Endothelial cell of umbilical vein (primary cell): ENCODE data around the gene SEMA4D. TPM values are rescaled to one million over a fixed set of nuclear protein-coding genes. Genes with fewer than 3 reads are reported as not detected.

Source experiments
- BruUV-seq: library from RNA; stranded (reverse); fragments of 400-500 nt; replicated peaks from 2 replicates; lab custom pipeline; 2021; lab: Mats Ljungman, UMichigan
- CTCF ChIA-PET: fragments of 300-600, 350-600 bp; sonication (Branson Sonifier 250); formaldehyde crosslinking; loops from one replicate; lab custom pipeline; 2021; ENCODE audit warnings: antibody characterized with exemption, inconsistent platforms; lab: Charles Lee
- POLR2A ChIA-PET: fragments of 300-600, 350-600 bp; sonication (Branson Sonifier 250); formaldehyde crosslinking; loops from one replicate; lab custom pipeline; 2021; ENCODE audit warnings: antibody characterized with exemption, inconsistent platforms; lab: Charles Lee
- DNase-seq: peaks from one replicate; pipeline ENCODE4 v3.0.0-alpha.2; 2011; ENCODE audit warnings: low read depth, low spot score
- FAIRE-seq: peaks from 2 replicates; lab custom pipeline; 2011; peaks lifted over from hg19 to GRCh38; lab: Jason Lieb, UNC
- H2AFZ ChIP-seq: 2 replicates; pipeline ENCODE4 v1.6.0; 2012; ENCODE audit warnings: low read depth, low read length, control low read depth, inconsistent platforms
- H3K27ac ChIP-seq: 2 replicates; pipeline ENCODE4 v1.5.1; 2011; ENCODE audit warnings: low read depth, mild to moderate bottlenecking, control low read depth, low read length, moderate library complexity; ENCODE audit not compliant: insufficient read depth
- H3K27me3 ChIP-seq, 2 experiments: 2 replicates each; pipeline versions ENCODE4 v1.6.0 to v1.6.1; 2011; ENCODE audit warnings: low read length in 2 of 2, mixed read lengths in 1 of 2; ENCODE audit not compliant: control insufficient read depth in 2 of 2, insufficient read depth in 2 of 2
- H3K36me3 ChIP-seq, 2 experiments: 2 replicates in 1 of 2; 3 replicates in 1 of 2; pipeline ENCODE4 v1.5.1; 2011; ENCODE audit warnings: low read length in 2 of 2, mild to moderate bottlenecking in 1 of 2, moderate library complexity in 1 of 2; ENCODE audit not compliant: control insufficient read depth in 2 of 2, insufficient read depth in 2 of 2; ENCODE audit errors: extremely low read depth in 1 of 2
- H3K4me1 ChIP-seq: 3 replicates; pipeline ENCODE4 v1.5.1; 2011; ENCODE audit warnings: mild to moderate bottlenecking, low read length; ENCODE audit not compliant: control insufficient read depth, insufficient read depth; ENCODE audit errors: extremely low read depth
- H3K4me2 ChIP-seq: 2 replicates; pipeline ENCODE4 v1.6.1; 2011; ENCODE audit warnings: low read length, control low read depth, mixed read lengths; ENCODE audit not compliant: insufficient read depth
- H3K4me3 ChIP-seq, 3 experiments: fragments of 200-600 bp in 1 of 3; sonication (generic), shearing (Covaris generic) in 1 of 3; replicated peaks in 1 of 3; 2 replicates each; pipeline ENCODE4 v1.5.1; 2011 to 2016; ENCODE audit warnings: control low read depth in 3 of 3, low read length in 3 of 3, mild to moderate bottlenecking in 2 of 3, inconsistent platforms in 1 of 3, low read depth in 1 of 3, moderate library complexity in 1 of 3; ENCODE audit not compliant: insufficient read depth in 1 of 3
- H3K79me2 ChIP-seq: 2 replicates; pipeline ENCODE4 v1.6.0; 2012; ENCODE audit warnings: low read length, inconsistent platforms; ENCODE audit not compliant: control insufficient read depth, insufficient read depth
- H3K9ac ChIP-seq: replicated peaks from 2 replicates; pipeline ENCODE3; 2011; ENCODE audit warnings: low read length, control low read depth; ENCODE audit not compliant: insufficient read depth; ENCODE audit errors: extremely low read depth
- H3K9me1 ChIP-seq: replicated peaks from 3 replicates; pipeline ENCODE4 v1.6.0; 2011; ENCODE audit warnings: mild to moderate bottlenecking, low read length; ENCODE audit not compliant: control insufficient read depth, insufficient read depth; ENCODE audit errors: extremely low read depth
- H3K9me3 ChIP-seq: replicated peaks from 2 replicates; pipeline ENCODE4 v1.5.1; 2012; ENCODE audit warnings: low read length, inconsistent platforms; ENCODE audit not compliant: control insufficient read depth, insufficient read depth
- H4K20me1 ChIP-seq: replicated peaks from 2 replicates; pipeline ENCODE3; 2011; ENCODE audit warnings: mild to moderate bottlenecking, low read length; ENCODE audit not compliant: control insufficient read depth, insufficient read depth; ENCODE audit errors: extremely low read depth
- CTCF ChIP-seq, 2 donors: IDR thresholded peaks; 1 replicate in 1 of 2; 2 replicates in 1 of 2; pipeline ENCODE4 v1.5.1; 2011; ENCODE audit warnings: low read length in 2 of 2, mild to moderate bottlenecking in 2 of 2, moderate library complexity in 2 of 2, control low read depth in 1 of 2, inconsistent platforms in 1 of 2, low read depth in 1 of 2; ENCODE audit not compliant: insufficient read depth in 1 of 2; ENCODE audit errors: extremely low read depth in 1 of 2
- EZH2 ChIP-seq: IDR thresholded peaks from 2 replicates; pipeline ENCODE4 v1.6.1; 2012; ENCODE audit warnings: borderline replicate concordance, low read depth, mild to moderate bottlenecking, moderate library complexity, low read length, inconsistent platforms; ENCODE audit not compliant: severe bottlenecking
- FOS ChIP-seq: IDR thresholded peaks from 2 replicates; pipeline ENCODE4 v1.6.1; 2011; ENCODE audit warnings: mild to moderate bottlenecking, low read length, moderate library complexity, borderline replicate concordance; ENCODE audit not compliant: insufficient read depth
- GATA2 ChIP-seq: IDR thresholded peaks from 2 replicates; pipeline ENCODE4 v1.7.0; 2011; ENCODE audit warnings: low read depth, mild to moderate bottlenecking, moderate library complexity, mixed read lengths, low read length; ENCODE audit not compliant: insufficient read length, insufficient read depth
- JUN ChIP-seq: IDR thresholded peaks from 2 replicates; pipeline ENCODE4 v1.6.1; 2011; ENCODE audit warnings: borderline replicate concordance, low read depth; ENCODE audit not compliant: insufficient read length, insufficient read depth
- MYC ChIP-seq: IDR thresholded peaks from one replicate; pipeline ENCODE4 v1.6.1; 2011; ENCODE audit warnings: mild to moderate bottlenecking, low read depth, low read length
- POLR2A ChIP-seq: IDR thresholded peaks from 2 replicates; pipeline ENCODE4 v1.6.1; 2012; ENCODE audit warnings: low read depth, mild to moderate bottlenecking, control low read depth, low read length
- POLR2AphosphoS5 ChIP-seq: IDR thresholded peaks from 2 replicates; pipeline ENCODE4 v1.6.1; 2012; ENCODE audit warnings: low read depth, mild to moderate bottlenecking, control low read depth, low read length, moderate library complexity; ENCODE audit not compliant: insufficient read depth
- dilution Hi-C: fragments of 300-500 bp; cut with MboI; formaldehyde crosslinking; loops from one replicate; pipeline ENCODE4 v1.15.0; 2019; ENCODE audit warnings: low sequenced_read_pairs; ENCODE audit not compliant: extremely low pct_ligation_motif_present
- intact Hi-C: fragments of 100-400 bp; cut with micrococcal nuclease; formaldehyde crosslinking; loops from one replicate; pipeline ENCODE4 v1.10.0; 2022
- polyA plus RNA-seq, 4 experiments: library from polyadenylated mRNA; depleted of rRNA in 3 of 4; stranded (reverse) in 3 of 4; unstranded in 1 of 4; fragments of >200 nt; gene quantifications; 2 replicates each; pipeline versions ENCODE4 v1.2.1 to v1.2.3, GENCODE V29; 2011 to 2012; ENCODE audit warnings: missing spikeins in 1 of 4
- total RNA-seq: library from RNA; stranded (reverse); gene quantifications from 2 replicates; pipeline ENCODE4 v1.2.3, GENCODE V29; 2021
- TF ChIP-seq, protein P1 (sequence below): IDR thresholded peaks from 2 replicates; pipeline ENCODE4 v1.6.1; 2011; ENCODE audit not compliant: insufficient read depth, insufficient read length

The SEMA4D gene
- total and polyA plus RNA-seq, 2 donors (not counting 3 experiments of a cell fraction or from before 2014, with no cell fraction given), result 3.9 to 15.7 TPM

DNA sequence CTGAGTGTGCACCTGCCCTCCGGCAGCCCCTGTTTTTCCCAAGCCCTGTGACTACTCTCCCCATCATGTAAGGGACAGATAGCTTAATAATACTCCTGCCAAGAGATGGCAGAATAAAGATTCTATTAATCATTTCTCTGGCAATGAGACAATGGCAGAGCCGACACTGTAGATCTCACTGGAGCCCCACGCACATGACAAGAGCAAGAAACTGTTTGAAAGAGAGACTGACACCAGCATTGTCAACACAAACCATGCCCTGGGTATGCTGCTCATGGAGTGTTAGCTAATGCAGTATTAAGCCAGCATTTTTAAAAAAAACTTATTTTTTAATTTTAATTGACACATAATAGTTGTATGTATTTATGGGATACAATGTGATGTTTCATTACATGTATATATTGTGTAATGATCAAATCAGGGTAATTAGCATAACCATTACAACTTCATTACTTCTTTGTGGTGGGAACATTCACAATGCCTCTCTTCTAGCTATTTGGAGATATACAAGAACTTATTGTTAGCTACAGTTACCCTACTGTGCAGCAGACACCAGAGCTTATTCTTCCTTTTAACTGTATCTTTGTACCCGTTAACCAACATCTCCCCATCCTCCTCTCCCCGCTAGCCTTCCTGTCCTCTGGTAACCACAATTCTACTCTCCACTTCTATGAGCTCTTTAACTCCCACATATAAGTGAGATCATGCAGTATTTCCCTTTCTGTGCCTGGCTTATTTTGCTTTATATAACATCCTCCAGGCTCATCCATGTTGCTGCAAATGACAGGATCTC, 31.5 kb upstream of the SEMA4D start:
- Histone ChIP-seq H2AFZ (no peak overlapping the region), H3K27me3 (no peaks in the 10 kb centered on the region), H3K4me2 (no peak overlapping the region), H3K27ac (no peak overlapping the region), H3K4me3 (no peak overlapping the region), H3K36me3 (no peaks in the 10 kb centered on the region), H3K9ac (no peak overlapping the region), H3K9me1 (no peaks in the 10 kb centered on the region), H3K4me1 (peaks cover 5% of the 10 kb centered on the region), H3K79me2 (no peaks in the 10 kb centered on the region), H4K20me1 (no peaks in the 10 kb centered on the region), H3K9me3 (no peaks in the 10 kb centered on the region)
- intact Hi-C loops, result no loop called here
- POLR2A ChIA-PET, result no interaction called here
- DNase-seq (no peak), FAIRE-seq (no peak)
- CTCF ChIA-PET, result interaction anchor here (1.0 to 4.7 kb wide), 2 partner anchors 14 to 19 kb away, joined by 3 to 29 read pairs; no protein-coding TSS in a partner anchor
- TF ChIP-seq, protein P1, sequence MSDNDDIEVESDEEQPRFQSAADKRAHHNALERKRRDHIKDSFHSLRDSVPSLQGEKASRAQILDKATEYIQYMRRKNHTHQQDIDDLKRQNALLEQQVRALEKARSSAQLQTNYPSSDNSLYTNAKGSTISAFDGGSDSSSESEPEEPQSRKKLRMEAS, result no peak
- TF ChIP-seq GATA2, result no peak
- no peak for TF ChIP-seq JUN
- TF ChIP-seq POLR2A, result no peak
- TF ChIP-seq MYC, result no peak
- TF ChIP-seq CTCF (IDR thresholded peaks at IDR 0.05; ENCODE audit: extremely low read depth in 1 of 2, insufficient read depth in 1 of 2, low read depth in 1 of 2, low read length in 2 of 2), result no peak
- no peak for TF ChIP-seq POLR2AphosphoS5
- TF ChIP-seq FOS, result no peak
- TF ChIP-seq EZH2, result no peak
- dilution Hi-C loops, result no loop called here
- BruUV-seq, result no TSS peak
